HG03175 (cell line): ENCODE data around the gene ARHGAP6.
A peak's percentile ranks its signal among the peaks of the same experiment; 100 is the strongest.

ENCODE experiments used
- ATAC-seq: cut with Tn5 transposase; IDR thresholded peaks from one replicate; pipeline ENCODE4 v1.9.1; 2021; ENCODE audit warnings: mild to moderate bottlenecking, moderate library complexity; ENCODE audit not compliant: unreplicated experiment

Gene ARHGAP6

GRCh38 chrX:11407331-11408108, 258.2 kb downstream of the ARHGAP6 start:
- no peak for ATAC-seq

GRCh38 chrX:11406109-11406765, 259.5 kb downstream of the ARHGAP6 start:
- no peak for ATAC-seq

- ATAC-seq, result no peak
Measured at GRCh38 chrX:11403631-11404030, 262.1 kb downstream of the ARHGAP6 start.

- ATAC-seq, result no peak
Measured at GRCh38 chrX:11401966-11402365, 263.8 kb downstream of the ARHGAP6 start.

- ATAC-seq, result no peak
Measured at GRCh38 chrX:11399489-11400094, 266.1 kb downstream of the ARHGAP6 start.

- no peak for ATAC-seq
Measured at GRCh38 chrX:11398785-11399184, 266.9 kb downstream of the ARHGAP6 start.

GRCh38 chrX:11398139-11398538, 267.6 kb downstream of the ARHGAP6 start:
- ATAC-seq, result no peak

- peak; percentile 68 for ATAC-seq
Measured at GRCh38 chrX:11397680-11398079, 268.0 kb downstream of the ARHGAP6 start.

- no peak for ATAC-seq
Measured at GRCh38 chrX:11395859-11396258, 269.9 kb downstream of the ARHGAP6 start.

GRCh38 chrX:11393949-11394654, 271.6 kb downstream of the ARHGAP6 start:
- no peak for ATAC-seq

GRCh38 chrX:11386812-11387211, 278.9 kb downstream of the ARHGAP6 start:
- no peak for ATAC-seq

GRCh38 chrX:11386001-11386523, 279.7 kb downstream of the ARHGAP6 start:
- no peak for ATAC-seq

- ATAC-seq, result no peak
Measured at GRCh38 chrX:11382930-11383329, 282.8 kb downstream of the ARHGAP6 start.

- peak; percentile 82 for ATAC-seq
Measured at GRCh38 chrX:11381464-11381863, 284.3 kb downstream of the ARHGAP6 start.

- no peak for ATAC-seq
Measured at GRCh38 chrX:11380187-11380844, 285.4 kb downstream of the ARHGAP6 start.

- ATAC-seq, result no peak
Measured at GRCh38 chrX:11376163-11376562, 289.6 kb downstream of the ARHGAP6 start.

GRCh38 chrX:11375614-11376119, 290.1 kb downstream of the ARHGAP6 start:
- no peak for ATAC-seq

GRCh38 chrX:11374570-11374969, 291.1 kb downstream of the ARHGAP6 start:
- ATAC-seq, result no peak

- ATAC-seq, result no peak
Measured at GRCh38 chrX:11371106-11371505, 294.6 kb downstream of the ARHGAP6 start.
